WI38 (cell line): Measurements from ENCODE around the gene AVPI1.
A peak's percentile ranks its signal among the peaks of the same experiment; 100 is the strongest.

Source experiments
- H3K4me3 ChIP-seq: 2 replicates; pipeline ENCODE4 v1.5.1; 2011; ENCODE audit warnings: low read depth, mild to moderate bottlenecking, control low read depth, low read length
- CTCF ChIP-seq: IDR thresholded peaks from 2 replicates; pipeline ENCODE4 v1.5.1; 2012; ENCODE audit warnings: low read depth, mild to moderate bottlenecking, control low read depth, low read length

Gene AVPI1

GRCh38 chr10:97717627-97718026 is 30.6 kb upstream of the AVPI1 start:
- no peak for TF ChIP-seq CTCF
- no peak overlapping the region for H3K4me3 ChIP-seq

GRCh38 chr10:97715259-97715874 is 28.3 kb upstream of the AVPI1 start:
- peak overlapping the region; percentile 76 for H3K4me3 ChIP-seq
- no peak for TF ChIP-seq CTCF

- peak overlapping the region; percentile 76 for H3K4me3 ChIP-seq
- no peak for TF ChIP-seq CTCF
Measured at GRCh38 chr10:97714401-97715258, 27.6 kb upstream of the AVPI1 start.

GRCh38 chr10:97713826-97714400 is 26.9 kb upstream of the AVPI1 start:
- TF ChIP-seq CTCF = no peak
- H3K4me3 ChIP-seq = peak overlapping the region; percentile 76

- H3K4me3 ChIP-seq = peak within 1 kb of the TSS; percentile 76
- TF ChIP-seq CTCF = no peak
Measured at GRCh38 chr10:97713339-97713825, 26.3 kb upstream of the AVPI1 start, which contains the start of gene MARVELD1. Gene MARVELD1 (plus strand): TSS chr10:97713730. CDS start chr10:97713877, 147 bp downstream.

- no peak overlapping the region for H3K4me3 ChIP-seq
- TF ChIP-seq CTCF = no peak
Measured at GRCh38 chr10:97711640-97712572, 24.9 kb upstream of the AVPI1 start.
